GM18511 (cell line): ENCODE results near the gene SEMA7A.

Source experiments
- ATAC-seq: cut with Tn5 transposase; IDR thresholded peaks from one replicate; pipeline ENCODE4 v1.9.1; 2021; ENCODE audit warnings: mild to moderate bottlenecking, moderate library complexity; ENCODE audit not compliant: unreplicated experiment

The SEMA7A gene

DNA sequence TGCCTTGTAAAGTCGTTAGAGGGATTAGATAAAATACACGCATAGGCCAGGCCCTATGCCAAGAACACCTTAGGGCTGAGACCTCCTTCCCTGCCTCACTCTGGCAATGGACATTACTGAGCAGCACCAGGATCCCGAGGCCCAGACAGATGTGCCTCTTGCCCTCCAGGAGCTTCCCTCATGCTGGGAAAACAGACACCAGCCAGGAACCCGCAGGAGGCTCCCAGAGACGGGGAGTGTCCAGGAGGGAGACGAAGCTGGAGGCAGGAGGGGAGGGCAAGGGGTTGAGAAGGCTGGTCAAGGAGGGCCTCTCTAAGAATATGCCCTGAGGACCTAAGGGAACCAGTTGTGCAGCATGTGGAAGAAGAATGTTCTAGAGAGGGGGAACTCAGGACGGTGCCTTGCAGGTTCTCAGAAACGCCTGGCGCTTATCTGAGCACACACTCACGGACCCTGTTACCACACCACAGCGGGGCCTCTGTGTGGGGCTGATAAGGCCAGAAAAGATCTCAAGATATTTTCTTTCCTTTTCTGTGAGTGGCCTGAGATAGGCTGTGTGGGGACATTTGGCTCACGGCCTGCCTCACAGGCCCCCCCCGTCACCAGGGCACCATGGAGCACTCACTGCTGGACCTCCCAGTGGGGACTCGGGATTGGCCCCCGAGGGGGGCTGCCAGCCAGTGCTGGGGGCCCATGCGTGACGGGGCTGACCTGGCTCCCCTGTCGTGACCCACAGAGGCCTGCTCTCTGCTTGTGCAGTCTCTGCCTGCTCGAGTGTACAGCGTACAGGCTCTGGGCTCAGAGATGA, 44.3 kb downstream of the SEMA7A start:
- ATAC-seq: no peak

DNA sequence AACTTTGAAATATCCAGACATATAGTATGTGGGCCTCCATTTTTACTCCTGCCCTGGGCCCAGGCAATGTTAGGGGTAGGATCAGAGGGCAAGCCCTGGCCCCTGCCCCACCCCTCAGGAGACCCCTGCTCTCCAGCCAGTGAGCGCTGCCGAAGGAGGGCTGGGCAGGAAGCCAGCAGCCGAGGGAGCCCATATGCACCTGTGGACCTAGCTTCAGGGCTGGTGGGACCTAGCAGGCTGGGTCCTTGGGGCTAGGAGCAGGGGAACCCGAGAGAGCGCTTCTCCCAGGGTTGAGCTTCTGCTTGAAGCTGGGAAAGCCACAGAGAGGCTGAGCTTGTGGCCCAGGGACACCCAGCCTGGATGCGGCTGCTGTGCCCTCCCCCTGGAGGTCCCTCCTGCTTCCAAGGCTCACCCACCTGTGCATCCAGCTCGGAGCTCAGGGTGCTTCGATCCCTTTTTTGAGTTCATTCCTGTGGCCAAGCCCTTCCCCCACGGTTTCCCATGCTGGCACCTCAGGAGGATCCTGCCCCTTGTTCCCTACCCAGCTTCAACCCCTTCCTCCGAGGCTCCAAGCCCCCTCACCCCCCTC, 45.3 kb downstream of the SEMA7A start:
- no peak for ATAC-seq

DNA sequence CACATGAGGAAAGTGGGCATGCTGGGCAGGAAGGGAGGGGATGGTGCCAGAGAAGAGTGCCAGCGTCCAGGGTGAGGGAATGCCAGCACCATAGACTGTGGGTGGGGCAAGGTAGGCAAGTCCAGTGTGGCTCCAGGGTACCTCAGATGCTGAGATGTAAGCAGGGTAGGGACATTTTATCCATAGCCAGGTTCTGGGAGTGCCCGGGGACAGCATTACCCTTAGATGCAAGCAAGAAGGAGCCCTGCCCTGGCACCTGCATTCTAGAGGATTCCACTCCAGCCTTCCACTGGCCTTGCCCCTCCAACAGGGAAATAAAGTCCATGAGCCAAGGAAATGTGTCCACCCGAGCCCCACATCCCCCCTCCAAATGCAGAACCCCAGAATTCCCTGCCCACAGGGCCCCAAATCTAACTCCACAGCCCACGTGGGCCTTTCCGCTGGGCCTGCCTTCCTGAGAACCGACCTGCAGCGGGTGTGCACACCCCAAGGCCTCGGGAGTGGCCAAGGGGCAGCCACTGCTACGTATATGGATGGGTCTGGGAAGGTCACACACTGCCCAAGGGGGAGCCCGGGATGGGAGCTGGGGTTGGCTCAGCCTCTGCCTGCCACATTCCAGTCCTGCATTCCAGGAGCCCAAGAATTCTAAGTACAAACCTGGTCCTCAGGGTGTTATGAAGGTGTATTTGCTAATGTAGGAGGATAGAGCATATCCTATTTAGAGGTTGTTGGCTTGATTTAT, 46.0 kb downstream of the SEMA7A start:
- ATAC-seq: no peak

DNA sequence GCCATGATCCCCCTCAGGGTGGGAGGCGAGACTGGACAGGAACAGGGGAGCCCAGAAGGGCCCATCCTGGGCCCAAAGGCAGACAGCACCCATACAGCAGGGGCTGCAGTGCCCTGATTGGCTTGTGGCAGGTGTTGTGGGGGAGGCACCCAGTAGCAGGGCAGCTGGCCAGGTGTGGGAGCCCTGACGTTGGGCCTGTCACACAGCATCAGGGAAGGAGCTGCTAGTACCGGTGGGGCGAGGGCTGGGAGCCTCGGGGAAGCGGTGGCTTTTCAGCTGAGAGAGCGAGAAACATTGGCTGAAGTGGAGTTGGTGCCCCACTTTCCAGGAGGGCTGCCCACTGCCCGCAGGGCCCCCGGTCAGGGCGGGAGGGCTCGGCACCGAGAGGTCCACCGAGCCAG, 46.6 kb downstream of the SEMA7A start:
- ATAC-seq: no peak

DNA sequence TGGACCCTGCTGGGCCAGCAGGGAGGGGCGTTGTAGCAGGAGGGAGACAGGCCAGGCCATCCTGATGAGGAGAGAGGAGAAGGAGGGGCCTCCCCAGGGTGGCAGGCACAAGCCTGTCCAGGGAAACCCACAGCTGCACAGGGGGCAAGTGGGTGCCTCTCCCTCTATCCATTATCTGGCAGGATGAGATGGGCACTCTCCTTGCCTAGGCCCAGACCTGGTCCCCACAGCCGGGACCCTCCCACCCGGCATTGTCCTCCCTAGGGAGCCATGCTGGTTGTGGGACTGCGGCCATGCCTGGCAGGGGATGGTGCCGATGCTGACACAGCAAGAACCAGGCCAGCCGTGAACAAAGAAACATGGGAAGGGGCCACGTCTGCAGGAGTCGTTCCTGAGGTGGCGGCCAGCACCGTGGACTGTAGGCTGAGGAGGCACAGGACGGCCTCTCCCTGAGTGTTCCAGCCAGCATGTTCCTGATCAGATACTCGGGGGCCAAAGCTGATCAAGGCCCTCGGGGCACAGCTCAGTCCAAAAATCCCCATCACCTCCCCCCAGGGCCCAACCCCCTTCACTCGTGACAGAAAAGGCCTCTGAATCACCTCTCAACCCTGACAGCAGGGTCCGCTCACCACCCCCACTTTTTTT, 47.1 kb downstream of the SEMA7A start:
- no peak for ATAC-seq

DNA sequence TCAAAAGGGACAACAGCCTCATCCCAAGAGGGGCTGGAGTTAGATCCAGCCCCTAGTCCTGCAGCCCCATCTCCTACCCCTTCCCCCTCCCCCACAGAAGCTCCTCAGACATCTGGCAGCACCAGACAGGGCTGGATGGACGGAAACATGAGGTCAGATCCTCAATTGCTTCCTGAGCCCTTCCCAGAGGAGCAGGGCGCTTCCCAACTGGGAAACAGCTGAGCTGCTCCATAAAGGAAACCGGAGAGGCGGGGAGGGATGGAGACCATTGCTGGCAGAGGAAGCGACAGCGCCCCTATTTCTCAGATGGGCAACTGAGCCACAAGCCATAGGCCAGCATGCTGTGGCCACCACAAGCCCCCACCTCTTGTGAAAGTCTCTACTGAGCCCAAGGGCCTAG, 48.0 kb downstream of the SEMA7A start:
- ATAC-seq: no peak

DNA sequence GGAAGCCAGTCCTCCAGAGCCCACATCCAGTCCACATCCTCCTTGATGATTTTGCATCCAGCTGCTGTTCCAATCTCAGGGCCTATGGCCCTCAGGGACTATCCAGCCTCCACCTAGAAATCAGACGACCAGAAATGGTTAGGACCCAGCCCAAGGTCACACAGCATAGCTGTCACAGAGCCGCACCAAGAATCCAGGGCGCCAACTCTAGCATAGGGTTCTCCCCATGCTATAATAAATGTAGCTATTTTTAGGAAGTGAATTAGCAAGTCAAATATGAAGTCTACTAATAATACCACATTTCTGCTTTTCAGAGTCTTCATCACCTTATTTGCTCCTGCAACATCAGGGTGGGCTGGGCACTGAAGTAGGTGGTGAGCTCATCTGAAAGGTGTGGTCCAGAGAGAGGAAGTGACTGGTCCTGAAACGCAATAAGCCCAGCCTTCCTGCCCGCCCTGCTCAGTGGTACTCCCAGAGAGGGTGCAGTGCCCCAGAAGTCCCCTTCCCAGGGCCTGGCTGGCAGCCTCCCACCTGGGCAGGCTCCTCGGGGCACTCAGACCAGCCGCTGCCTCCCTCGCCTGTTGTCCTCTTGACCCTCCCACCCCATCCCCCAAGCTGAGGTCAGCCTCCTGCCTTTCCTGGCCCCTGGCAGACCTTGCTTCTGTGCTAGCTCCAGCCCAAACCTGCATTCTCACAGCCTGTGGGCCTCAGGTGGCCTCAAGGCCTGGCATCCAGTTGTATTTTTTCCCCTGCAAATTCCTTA, 48.7 kb downstream of the SEMA7A start:
- ATAC-seq: peak; percentile 78

DNA sequence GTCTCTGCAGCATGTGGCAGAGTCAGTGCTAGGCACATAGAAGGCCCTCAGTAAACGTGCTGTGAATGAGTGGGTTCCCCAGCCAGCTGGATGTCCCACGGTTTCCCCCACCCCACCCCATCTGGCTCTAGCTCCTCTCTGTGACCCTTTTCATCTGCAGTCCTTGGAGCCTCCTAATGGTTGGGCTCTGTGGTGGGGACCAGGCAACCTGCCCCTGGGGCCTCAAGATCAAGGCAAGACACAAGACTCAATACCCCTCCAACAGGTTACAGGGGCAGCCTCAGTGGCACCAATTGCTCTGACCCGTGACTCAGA, 49.2 kb downstream of the SEMA7A start:
- no peak for ATAC-seq

DNA sequence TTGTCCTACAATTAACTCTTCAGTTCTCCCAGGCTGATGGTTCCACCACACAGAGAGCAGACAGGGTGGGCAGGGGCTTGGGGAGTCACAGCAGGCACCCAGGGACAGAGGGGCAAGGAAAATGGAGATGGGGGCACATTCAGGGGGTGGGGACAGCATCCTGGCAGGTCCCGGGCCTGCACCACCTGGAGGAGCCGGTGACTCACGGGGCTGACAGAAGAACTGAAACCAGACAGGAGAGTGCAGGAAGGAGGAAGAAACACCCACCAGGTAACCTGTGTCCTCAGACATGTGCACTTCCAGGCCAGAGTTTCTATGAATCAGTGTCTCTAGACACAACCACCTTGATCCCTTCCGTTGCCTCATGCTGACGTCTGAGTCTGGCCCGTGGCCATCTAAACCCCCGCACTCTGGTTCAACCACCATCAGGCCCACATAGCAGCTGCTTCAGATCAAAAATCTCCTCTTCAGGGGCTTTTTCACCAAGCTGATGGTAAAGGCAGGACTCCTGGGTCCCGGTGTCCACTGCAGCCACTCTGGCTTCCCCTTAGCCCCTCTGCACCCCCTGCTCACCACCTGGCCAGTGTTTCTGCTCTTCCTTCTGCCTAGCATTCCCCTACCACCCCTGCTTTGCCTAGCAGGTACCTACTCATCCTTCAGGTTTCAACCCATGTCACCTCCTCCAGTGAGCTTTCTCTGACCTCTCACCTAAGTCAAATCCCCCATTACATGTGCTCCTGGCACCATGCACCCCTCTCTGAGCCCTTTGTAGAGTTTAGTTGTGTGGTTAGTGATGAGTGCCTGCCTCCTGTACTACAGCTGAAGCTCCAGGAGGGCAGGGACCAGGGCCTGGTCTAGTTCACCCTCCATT, 49.8 kb downstream of the SEMA7A start:
- peak; percentile 56 for ATAC-seq

DNA sequence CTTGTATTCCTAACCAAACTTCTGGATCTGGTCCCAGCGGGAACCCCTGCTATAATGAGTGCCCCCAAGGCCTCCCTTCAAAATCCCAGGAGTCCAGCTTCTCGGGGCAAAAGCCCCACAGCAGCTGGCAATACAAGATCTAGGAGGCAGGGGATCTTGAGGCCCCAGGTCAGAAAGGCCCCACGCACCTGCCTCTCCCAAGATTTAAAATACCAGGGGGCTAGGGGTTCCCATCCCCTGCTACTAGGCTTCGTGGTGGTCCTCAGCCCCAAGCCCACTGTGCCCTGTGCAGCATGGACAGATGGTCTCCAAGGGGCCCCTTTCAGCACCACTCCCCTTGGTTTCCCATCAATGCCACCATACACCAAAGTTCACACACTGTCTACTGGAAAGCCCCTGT, 50.5 kb downstream of the SEMA7A start:
- no peak for ATAC-seq

DNA sequence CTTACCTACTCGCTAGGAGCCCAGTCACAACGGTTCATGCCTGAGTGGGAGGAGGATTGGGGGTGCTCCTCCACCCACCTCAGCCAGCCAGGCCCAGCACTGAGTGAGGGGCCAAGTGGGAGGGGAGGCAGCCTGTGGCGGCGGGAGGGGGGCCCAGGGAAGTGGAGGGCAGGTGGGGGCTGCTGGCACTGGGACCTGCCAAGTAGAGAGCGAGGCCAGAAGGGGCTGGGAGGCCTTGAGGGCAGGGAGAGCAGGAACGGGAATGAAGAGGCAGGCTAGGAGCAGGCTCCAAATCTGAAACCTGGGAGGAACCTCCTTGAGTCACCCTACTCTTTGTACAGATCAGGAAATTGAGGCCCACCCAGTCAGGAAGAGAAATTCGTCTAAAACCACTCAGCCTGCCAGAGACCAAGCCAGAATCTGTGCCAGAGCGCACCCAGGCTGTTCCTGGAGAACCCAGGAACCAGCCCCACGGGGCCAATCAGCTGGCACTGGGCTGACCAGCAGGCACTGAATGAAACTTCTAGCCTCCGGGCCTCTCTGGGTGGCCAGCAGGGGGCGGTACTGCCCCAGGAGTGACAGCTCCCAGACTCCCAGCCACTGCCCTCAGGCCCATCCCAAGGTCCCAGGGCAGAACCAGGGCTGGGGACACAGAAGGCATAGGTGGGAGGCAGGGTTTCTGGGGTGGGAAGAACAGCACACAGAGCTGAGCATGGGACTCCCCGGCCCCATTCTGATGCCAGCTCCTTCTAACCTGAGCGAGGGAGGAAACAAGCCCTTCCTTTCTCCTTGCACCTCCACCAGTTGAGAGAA, 51.5 kb downstream of the SEMA7A start:
- ATAC-seq: no peak

DNA sequence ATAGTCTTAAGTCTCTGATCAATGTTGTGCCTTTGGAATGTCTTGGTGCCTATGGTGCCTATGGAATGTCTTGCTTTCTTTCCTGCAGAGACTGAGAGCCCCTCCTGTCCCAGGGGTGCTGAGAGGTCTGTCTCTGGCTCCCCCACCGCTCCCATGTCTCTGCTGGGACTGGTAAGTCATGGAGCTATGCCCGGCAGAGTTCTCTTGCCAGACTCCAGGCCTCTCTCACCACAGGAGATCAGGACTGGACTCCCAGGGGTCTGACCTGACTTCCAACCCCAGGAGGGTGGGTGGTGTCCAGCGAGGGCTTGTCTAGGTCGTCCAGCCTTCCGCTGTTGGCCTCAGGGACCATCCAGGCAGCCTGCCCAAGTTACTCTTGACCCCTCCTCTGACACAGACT, 52.3 kb downstream of the SEMA7A start:
- no peak for ATAC-seq

DNA sequence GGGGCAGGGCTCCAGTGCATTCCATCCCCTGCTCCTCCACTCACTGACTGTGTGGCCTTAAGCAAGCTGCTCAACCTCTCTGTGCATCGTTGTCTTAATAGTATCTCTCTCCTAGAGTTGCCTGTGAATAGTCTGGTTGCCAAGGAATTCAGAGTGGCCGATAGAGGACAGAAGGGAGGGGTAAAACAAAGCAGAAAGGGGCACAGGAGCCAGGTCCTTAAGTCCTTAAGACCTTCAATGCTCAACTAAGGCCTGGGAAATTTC, 52.6 kb downstream of the SEMA7A start:
- no peak for ATAC-seq

DNA sequence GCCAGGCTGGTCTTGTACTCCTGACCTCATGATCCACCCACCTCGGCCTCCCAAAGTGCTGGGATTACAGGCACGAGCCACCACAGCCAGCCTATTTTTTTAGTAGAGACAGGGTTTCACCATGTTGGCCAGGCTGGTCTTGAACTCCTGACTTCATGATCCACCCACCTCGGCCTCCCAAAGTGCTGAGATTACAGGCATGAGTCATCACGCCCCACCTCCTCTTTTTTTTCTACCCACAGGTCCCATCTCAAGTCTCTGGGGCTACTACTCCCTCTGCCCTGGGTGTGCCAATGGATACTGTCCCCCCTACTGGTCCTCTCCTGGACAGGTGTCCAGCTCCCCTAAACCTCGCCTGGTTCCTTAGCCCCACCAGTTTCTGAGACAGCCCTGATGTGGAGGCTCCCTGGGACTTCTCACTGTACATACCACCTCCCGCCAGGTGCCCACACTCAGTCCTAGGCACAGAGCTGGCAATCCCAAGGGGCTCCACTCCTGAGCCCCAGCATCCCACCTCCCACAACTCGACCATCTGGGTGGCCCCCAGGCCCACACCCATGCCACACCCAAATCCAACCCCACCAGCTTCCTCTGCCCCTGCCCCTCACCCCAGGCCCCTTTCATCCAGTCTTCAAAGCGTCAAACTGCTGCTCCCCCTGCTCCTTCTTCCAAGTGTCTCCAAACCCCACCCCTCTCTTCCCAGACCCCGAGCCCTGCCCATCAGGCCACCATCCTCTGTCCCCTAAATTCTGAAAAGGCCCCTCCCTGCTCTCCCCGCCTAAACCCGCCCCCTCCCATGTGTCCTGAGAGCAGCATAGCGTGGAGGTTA, 53.2 kb downstream of the SEMA7A start:
- no peak for ATAC-seq

DNA sequence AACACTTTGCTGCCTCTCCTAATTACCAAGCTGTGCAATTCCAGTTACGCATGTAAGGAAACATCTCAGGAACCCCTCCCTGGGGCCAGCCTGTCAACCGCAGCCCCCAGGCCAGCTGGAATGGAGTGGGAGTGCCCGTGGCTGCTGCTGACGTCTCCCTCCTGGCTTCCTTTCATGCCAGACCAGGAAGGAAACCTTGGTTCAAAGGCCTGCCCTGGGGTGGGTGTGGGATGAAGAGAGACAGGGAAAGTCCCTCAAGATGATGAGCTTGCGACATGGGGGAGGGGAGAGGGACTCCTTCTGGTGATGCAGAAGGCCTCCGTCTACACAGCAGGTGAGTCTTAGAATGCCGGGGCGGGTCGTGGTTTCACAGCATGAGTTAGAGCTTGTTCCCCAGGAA, 54.9 kb downstream of the SEMA7A start:
- no peak for ATAC-seq

DNA sequence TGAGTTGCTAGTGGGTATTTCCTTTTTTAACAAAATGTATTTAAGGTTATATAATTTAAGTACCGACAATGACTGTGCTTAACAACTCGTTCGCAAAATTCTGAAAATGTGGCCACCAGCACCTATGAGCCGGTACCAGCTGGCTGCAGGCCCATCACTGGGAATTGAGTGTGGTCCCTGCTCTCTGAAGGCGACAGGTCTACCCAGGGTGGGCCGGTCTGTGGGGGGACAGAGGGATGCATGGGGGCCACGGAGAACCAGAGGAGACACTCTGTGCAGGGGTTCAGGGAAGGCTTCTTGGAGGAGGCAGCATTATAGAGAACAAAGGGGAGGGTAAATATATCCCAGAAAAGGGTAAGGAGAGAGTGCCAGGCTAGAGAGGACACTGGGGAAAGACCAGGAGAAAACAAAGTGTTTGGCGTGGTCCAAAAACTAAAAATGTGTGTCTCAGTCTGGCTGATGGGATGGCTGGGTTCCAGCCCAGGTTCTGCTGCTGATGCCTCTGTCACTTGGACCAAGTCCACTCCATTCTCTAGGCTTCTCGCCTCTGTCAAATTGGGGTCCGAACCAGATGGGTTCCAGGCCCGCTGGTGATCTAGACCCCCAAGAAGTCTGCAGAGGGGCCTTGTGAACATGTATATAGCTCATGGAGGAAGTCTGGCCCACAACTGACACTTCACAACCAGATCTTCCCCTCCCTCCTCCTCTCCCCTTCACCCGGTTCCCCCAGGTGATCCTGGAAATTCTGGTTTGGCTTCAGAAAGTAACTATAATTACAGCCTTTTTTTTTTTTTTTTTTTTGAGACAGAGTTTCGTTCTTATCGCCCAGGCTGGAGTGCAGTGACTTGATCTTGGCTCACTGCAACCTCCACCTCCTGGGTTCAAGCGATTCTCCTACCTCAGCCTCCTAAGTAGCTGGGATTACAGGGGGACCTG, 55.7 kb downstream of the SEMA7A start:
- ATAC-seq: no peak

DNA sequence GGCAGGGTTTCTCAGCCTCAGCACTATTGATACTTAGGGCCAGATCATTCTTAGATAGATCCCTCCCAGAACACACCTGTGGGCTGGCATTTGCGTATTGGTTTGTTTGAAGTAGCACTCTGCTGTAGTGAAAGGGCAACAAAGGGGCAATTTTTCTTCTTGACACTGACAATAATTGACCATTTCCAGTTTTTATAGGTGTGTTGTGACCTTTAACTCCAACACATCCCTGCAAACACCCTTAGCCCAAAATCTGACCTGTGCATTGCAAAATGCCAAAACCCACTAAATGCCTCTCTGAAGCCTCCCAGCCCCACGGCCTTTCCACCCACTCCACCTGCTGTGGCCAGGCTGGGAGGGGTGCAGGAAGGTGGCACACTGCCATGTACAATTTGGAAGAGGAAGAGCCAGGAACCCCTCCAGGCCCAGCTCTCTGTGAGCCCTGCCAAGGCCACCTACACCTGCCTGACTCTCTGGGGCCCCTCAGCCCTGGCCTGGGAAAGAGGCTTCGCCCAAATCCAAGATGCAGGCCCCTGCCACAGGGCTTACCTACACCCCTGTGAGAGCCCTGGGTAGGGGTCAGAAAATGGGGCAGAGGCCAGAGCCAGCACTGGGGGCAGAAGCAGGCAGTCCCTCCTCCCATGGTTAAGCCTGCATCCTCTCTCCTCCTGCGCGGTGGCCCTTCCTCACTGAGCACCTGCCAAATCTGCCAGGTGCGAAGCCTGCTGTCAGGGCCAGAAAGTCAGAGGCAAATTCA, 56.8 kb downstream of the SEMA7A start:
- ATAC-seq: no peak
